ENCODE measurements around the gene KCNQ1OT1.
"Not testable (repeated sequence)": the region's sequence is repeated elsewhere in the genome, so short reads cannot be mapped to it uniquely, and the experiment has no call there.

Gene KCNQ1OT1

GRCh38 chr11:2650343-2650867, 49.4 kb downstream of the KCNQ1OT1 start:
- DNase-seq, result no peak

GRCh38 chr11:2649848-2650247, 49.9 kb downstream of the KCNQ1OT1 start:
- no peak for DNase-seq

GRCh38 chr11:2649400-2649799, 50.4 kb downstream of the KCNQ1OT1 start:
- no peak for DNase-seq

GRCh38 chr11:2647953-2648352, 51.8 kb downstream of the KCNQ1OT1 start:
- DNase-seq, result no peak

GRCh38 chr11:2647167-2647566, 52.6 kb downstream of the KCNQ1OT1 start:
- DNase-seq, result no peak

- no peak for DNase-seq
These were observed 54.0 kb downstream of the KCNQ1OT1 start for GRCh38 chr11:2645779-2646118.

- DNase-seq, result no peak
These were observed 54.7 kb downstream of the KCNQ1OT1 start for GRCh38 chr11:2644844-2645778.

- DNase-seq, result no peak
These were observed 56.0 kb downstream of the KCNQ1OT1 start for GRCh38 chr11:2643746-2644145.

GRCh38 chr11:2641623-2642022, 58.2 kb downstream of the KCNQ1OT1 start:
- DNase-seq, result no peak

GRCh38 chr11:2639763-2640162, 60.0 kb downstream of the KCNQ1OT1 start:
- DNase-seq, result not testable (repeated sequence)

GRCh38 chr11:2631161-2631560, 68.6 kb downstream of the KCNQ1OT1 start:
- no peak for DNase-seq

- DNase-seq, result no peak
These were observed 69.1 kb downstream of the KCNQ1OT1 start for GRCh38 chr11:2630679-2631078.

GRCh38 chr11:2625183-2625582, 74.6 kb downstream of the KCNQ1OT1 start:
- DNase-seq, result no peak

GRCh38 chr11:2621894-2622293, 77.9 kb downstream of the KCNQ1OT1 start:
- DNase-seq, result peak; percentile 10

GRCh38 chr11:2612884-2613571, 86.8 kb downstream of the KCNQ1OT1 start:
- DNase-seq, result no peak

- no peak for DNase-seq
These were observed 90.4 kb downstream of the KCNQ1OT1 start for GRCh38 chr11:2609345-2609744.

GRCh38 chr11:2599561-2600189, 100.1 kb downstream of the KCNQ1OT1 start:
- DNase-seq, result no peak

- DNase-seq, result no peak
These were observed 104.6 kb downstream of the KCNQ1OT1 start for GRCh38 chr11:2595204-2595603.

- DNase-seq, result no peak
These were observed 105.5 kb downstream of the KCNQ1OT1 start for GRCh38 chr11:2594267-2594666.

- DNase-seq, result no peak
These were observed 106.3 kb downstream of the KCNQ1OT1 start for GRCh38 chr11:2593393-2593950.

GRCh38 chr11:2592559-2593392, 107.0 kb downstream of the KCNQ1OT1 start:
- no peak for DNase-seq

GRCh38 chr11:2591805-2592204, 108.0 kb downstream of the KCNQ1OT1 start:
- no peak for DNase-seq

Measured in RPMI8226 (cell line).